Posterior cingulate gyrus (tissue), 11 donors: ENCODE data around the gene GLI1.

Experiments used
- DNase-seq, 10 donors: peaks; one replicate each; pipeline versions ENCODE4 v3.0.0 to v3.0.0-alpha.2; 2020 to 2021; ENCODE audit warnings: mixed read lengths in 3 of 10
- intact Hi-C: fragments of 100-400 bp; cut with DNase I; formaldehyde crosslinking; loops from one replicate; pipeline ENCODE4 v1.15.1; 2023

The GLI1 gene

GRCh38 chr12:57459055-57459749 lies 383 bp upstream of the GLI1 start:
- intact Hi-C loops = loop anchor here (2.0 kb wide), 1 partner anchor 30 kb away; the partner anchor contains the start of gene MARS1
- DNase-seq = peak; percentile 89 to 98 (median 94)

DNA sequence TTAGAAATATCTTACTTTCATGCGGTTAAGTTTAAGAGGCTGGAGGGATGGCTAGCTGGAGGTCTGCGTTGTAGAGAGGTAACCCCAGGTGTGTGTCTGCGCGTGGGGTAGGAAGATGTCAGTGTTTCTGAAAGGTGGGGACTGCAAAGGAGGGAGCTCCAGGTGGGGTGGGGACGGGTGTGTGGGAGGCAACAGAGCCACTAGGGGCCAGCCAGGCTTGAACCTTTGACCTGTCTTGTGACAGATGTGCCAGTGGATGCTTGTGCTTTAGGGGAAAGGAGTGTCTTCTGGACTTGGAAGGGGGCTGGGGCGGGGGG lies 841 bp downstream of the GLI1 start:
- intact Hi-C loops = no loop called here
- no peak for DNase-seq

- DNase-seq = peak in 1 of 10 donors; percentile 59
- intact Hi-C loops = no loop called here
Observed at GRCh38 chr12:57460841-57461275, 1.3 kb downstream of the GLI1 start.

- DNase-seq = peak in 3 of 10 donors; percentile 29 to 77 (median 40)
- intact Hi-C loops = no loop called here
Observed at GRCh38 chr12:57461276-57461916, 1.8 kb downstream of the GLI1 start.

GRCh38 chr12:57461917-57462250 lies 2.3 kb downstream of the GLI1 start:
- DNase-seq = no peak
- intact Hi-C loops = no loop called here

DNA sequence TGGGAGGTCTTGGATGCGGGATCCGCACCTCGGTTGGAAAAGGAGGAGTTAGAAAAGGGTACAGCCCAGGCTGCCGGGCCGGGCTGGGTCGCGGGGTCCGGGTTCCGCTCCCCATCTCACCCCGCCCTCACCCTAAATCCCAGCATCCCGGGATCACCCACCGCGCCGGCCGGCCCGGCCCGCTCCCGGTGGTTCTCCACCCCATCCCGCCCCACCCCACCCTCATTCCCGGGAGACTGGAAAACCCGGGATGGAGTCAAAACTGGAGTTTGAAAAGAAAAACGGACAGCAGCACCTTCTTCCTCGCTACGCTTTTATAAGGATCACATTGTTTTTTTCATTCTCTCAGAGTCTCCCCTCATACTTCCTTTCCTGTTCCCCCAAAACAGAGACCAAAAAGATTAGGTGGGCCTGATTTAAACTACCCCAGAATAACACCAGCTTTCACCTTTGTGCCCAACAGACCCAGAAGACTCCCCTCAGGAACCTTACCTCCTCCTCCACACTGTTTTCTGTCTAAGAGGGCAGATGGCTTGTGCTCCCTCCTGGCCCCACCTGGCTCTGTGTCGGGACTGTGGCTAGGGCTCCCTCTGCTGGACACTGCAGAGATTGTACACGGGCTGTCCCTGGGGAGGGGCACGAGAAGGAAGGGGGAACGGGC lies 2.8 kb downstream of the GLI1 start:
- peak; percentile 65 to 96 (median 79) for DNase-seq
- intact Hi-C loops = no loop called here

- intact Hi-C loops = no loop called here
Observed at GRCh38 chr12:57462912-57463253, 3.3 kb downstream of the GLI1 start.

DNA sequence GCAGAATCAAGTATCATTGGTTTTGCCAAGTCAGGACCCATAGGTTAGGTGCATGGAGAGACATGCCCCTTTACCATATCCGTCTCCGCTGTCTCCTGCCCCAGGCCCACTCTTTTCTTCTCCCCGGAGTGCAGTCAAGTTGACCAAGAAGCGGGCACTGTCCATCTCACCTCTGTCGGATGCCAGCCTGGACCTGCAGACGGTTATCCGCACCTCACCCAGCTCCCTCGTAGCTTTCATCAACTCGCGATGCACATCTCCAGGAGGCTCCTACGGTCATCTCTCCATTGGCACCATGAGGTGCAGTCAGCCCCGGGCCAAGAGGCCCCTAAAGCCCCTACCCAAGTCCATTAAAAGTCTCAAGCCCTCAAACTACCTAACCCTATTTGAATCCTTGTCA lies 5.0 kb downstream of the GLI1 start:
- peak in 1 of 10 donors; percentile 44 for DNase-seq
- intact Hi-C loops = no loop called here

More at GRCh38 chr12:57462912-57463253, 3.3 kb downstream of the GLI1 start:
- DNase-seq = no peak

- DNase-seq = peak in 1 of 10 donors; percentile 31
- intact Hi-C loops = no loop called here
Observed at GRCh38 chr12:57465030-57465746, 5.6 kb downstream of the GLI1 start.

GRCh38 chr12:57465747-57466505 lies 6.3 kb downstream of the GLI1 start:
- no peak for DNase-seq
- intact Hi-C loops = no loop called here

DNA sequence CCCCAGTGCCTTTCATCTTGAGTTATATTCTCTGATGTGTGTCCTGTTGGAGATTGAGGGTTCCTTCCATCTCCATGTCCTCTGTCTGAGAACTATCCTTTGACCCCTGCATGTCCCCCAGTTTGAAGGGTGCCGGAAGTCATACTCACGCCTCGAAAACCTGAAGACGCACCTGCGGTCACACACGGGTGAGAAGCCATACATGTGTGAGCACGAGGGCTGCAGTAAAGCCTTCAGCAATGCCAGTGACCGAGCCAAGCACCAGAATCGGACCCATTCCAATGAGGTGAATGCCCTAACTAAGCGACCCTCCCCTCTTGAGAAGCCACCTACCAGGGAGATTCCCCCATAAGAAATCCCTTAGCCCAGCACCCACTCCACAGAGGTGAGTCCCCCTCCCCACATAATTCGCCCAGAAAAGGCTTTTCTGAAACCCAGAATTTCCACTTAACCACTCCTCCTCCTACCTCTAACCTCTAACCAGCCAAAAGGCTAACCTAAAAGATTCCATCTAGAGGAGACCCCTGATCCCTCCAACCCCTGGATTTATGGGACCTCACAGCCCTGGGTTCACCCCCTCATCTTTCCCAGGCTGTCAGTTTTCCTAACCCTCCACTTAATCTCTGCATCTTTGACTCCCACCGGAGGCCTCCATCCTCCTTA lies 7.8 kb downstream of the GLI1 start:
- no peak for DNase-seq
- intact Hi-C loops = no loop called here

DNA sequence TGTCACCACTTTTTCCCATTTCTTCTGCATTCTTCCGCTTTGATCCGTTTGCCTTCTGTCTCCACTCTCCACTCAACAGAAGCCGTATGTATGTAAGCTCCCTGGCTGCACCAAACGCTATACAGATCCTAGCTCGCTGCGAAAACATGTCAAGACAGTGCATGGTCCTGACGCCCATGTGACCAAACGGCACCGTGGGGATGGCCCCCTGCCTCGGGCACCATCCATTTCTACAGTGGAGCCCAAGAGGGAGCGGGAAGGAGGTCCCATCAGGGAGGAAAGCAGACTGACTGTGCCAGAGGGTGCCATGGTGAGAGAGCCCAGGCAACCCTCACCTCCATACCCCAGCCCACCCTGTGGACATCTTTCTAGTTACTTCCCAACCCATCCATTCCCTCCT lies 8.3 kb downstream of the GLI1 start:
- intact Hi-C loops = no loop called here
- no peak for DNase-seq

GRCh38 chr12:57469296-57470164 lies 9.9 kb downstream of the GLI1 start:
- peak in 1 of 10 donors; percentile 66 for DNase-seq
- intact Hi-C loops = no loop called here

- intact Hi-C loops = no loop called here
- DNase-seq = peak in 2 of 10 donors; percentile 52 to 78
Observed at GRCh38 chr12:57470286-57470969, 10.8 kb downstream of the GLI1 start.

DNA sequence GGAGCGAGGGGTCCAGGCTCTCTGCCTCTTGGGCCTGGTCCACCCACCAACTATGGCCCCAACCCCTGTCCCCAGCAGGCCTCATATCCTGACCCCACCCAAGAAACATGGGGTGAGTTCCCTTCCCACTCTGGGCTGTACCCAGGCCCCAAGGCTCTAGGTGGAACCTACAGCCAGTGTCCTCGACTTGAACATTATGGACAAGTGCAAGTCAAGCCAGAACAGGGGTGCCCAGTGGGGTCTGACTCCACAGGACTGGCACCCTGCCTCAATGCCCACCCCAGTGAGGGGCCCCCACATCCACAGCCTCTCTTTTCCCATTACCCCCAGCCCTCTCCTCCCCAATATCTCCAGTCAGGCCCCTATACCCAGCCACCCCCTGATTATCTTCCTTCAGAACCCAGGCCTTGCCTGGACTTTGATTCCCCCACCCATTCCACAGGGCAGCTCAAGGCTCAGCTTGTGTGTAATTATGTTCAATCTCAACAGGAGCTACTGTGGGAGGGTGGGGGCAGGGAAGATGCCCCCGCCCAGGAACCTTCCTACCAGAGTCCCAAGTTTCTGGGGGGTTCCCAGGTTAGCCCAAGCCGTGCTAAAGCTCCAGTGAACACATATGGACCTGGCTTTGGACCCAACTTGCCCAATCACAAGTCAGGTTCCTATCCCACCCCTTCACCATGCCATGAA lies 11.5 kb downstream of the GLI1 start:
- DNase-seq = peak in 2 of 10 donors; percentile 19 to 24
- intact Hi-C loops = no loop called here

- peak in 2 of 10 donors; percentile 41 to 42 for DNase-seq
- intact Hi-C loops = no loop called here
Observed at GRCh38 chr12:57471661-57472060, 12.1 kb downstream of the GLI1 start.

DNA sequence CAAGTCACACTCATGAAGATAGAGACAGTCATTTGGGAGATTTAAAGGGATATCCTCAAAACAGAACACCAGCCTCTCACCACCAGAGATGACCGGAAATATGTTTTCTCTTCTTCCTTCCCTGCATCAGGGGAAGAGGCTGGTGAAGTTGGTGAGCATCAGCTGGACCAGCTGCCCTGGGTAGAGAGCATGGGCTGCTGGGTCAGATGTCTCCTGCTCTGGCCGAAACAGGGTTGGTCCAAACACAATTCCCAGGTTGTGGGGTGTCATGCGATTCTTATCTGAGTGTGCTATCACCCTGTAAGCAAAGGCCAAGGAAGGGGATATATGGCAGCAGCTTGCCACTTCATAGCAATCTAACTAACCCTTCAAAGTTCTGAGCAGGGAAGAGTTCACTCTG lies 12.8 kb downstream of the GLI1 start:
- DNase-seq = peak in 1 of 10 donors; percentile 17
- intact Hi-C loops = no loop called here

GRCh38 chr12:57473392-57473791 lies 13.8 kb downstream of the GLI1 start:
- DNase-seq = peak in 1 of 10 donors; percentile 11
- intact Hi-C loops = no loop called here
